H9 (cell line): ENCODE results near the gene OLR1. TPM values are rescaled to one million over a fixed set of nuclear protein-coding genes. Genes with fewer than 3 reads are reported as not detected.

Experiments
- DNase-seq: peaks from one replicate; pipeline ENCODE4 v3.0.0-alpha.2; 2017
- H2AFZ ChIP-seq: one replicate; pipeline ENCODE4 v1.6.1; 2013; ENCODE audit warnings: mild to moderate bottlenecking, low read length, control low read depth, moderate library complexity
- H2AK5ac ChIP-seq: 2 replicates; pipeline ENCODE4 v1.6.1; 2013; ENCODE audit warnings: low read length, control low read depth, mixed read lengths; ENCODE audit not compliant: insufficient read length
- H2BK120ac ChIP-seq: one replicate; pipeline ENCODE4 v1.6.1; 2013; ENCODE audit warnings: low read depth, mild to moderate bottlenecking, low read length, control low read depth, inconsistent platforms; ENCODE audit not compliant: poor library complexity, severe bottlenecking
- H2BK12ac ChIP-seq: 2 replicates; pipeline ENCODE4 v1.6.1; 2013; ENCODE audit warnings: low read length, control low read depth, mixed read lengths, low read depth; ENCODE audit not compliant: insufficient read length
- H2BK15ac ChIP-seq: 2 replicates; pipeline ENCODE4 v1.6.1; 2013; ENCODE audit warnings: low read depth, low read length, control low read depth
- H2BK20ac ChIP-seq: one replicate; pipeline ENCODE4 v1.6.1; 2013; ENCODE audit warnings: low read depth, mild to moderate bottlenecking, low read length, control low read depth, inconsistent platforms; ENCODE audit not compliant: poor library complexity, severe bottlenecking
- H2BK5ac ChIP-seq: 2 replicates; pipeline ENCODE4 v1.6.1; 2013; ENCODE audit warnings: low read length, control low read depth, mixed read lengths; ENCODE audit not compliant: insufficient read length
- H3K14ac ChIP-seq: 2 replicates; pipeline ENCODE4 v1.6.1; 2013; ENCODE audit warnings: low read length, control low read depth; ENCODE audit not compliant: insufficient read depth
- H3K18ac ChIP-seq: 2 replicates; pipeline ENCODE4 v1.6.1; 2013; ENCODE audit warnings: low read depth, mild to moderate bottlenecking, mixed read lengths, low read length, control low read depth; ENCODE audit not compliant: insufficient read length
- H3K23ac ChIP-seq: 2 replicates; pipeline ENCODE4 v1.6.1; 2013; ENCODE audit warnings: low read length, control low read depth, mixed read lengths, low read depth; ENCODE audit not compliant: insufficient read length
- H3K23me2 ChIP-seq: 2 replicates; pipeline ENCODE4 v1.6.1; 2013; ENCODE audit warnings: low read depth, mild to moderate bottlenecking, mixed read lengths, low read length, control low read depth; ENCODE audit not compliant: insufficient read length, poor library complexity, severe bottlenecking
- H3K27ac ChIP-seq: 2 replicates; pipeline ENCODE4 v1.5.1; 2013; ENCODE audit warnings: low read length, control low read depth, mixed read lengths, low read depth; ENCODE audit not compliant: insufficient read length
- H3K27me3 ChIP-seq: 2 replicates; pipeline ENCODE4 v1.6.1; 2013; ENCODE audit warnings: low read length, control low read depth, inconsistent platforms; ENCODE audit not compliant: insufficient read depth
- H3K4ac ChIP-seq: 2 replicates; pipeline ENCODE4 v1.6.1; 2013; ENCODE audit warnings: low read depth, mild to moderate bottlenecking, control low read depth, inconsistent platforms, low read length, moderate library complexity
- H3K4me1 ChIP-seq: 2 replicates; pipeline ENCODE4 v1.6.1; 2013; ENCODE audit warnings: low read length, control low read depth, inconsistent platforms; ENCODE audit not compliant: insufficient read depth
- H3K4me2 ChIP-seq: 2 replicates; pipeline ENCODE4 v1.6.1; 2013; ENCODE audit warnings: low read length, control low read depth, mixed read lengths; ENCODE audit not compliant: insufficient read length, insufficient read depth
- H3K56ac ChIP-seq: 2 replicates; pipeline ENCODE4 v1.6.1; 2013; ENCODE audit warnings: low read depth, mild to moderate bottlenecking, mixed read lengths, low read length, control low read depth; ENCODE audit not compliant: insufficient read length
- H3K79me1 ChIP-seq: 2 replicates; pipeline ENCODE4 v1.6.1; 2013; ENCODE audit warnings: low read depth, mild to moderate bottlenecking, moderate library complexity, low read length, control low read depth, inconsistent platforms; ENCODE audit not compliant: insufficient read depth, poor library complexity, severe bottlenecking
- H3K79me2 ChIP-seq: 2 replicates; pipeline ENCODE4 v1.6.1; 2013; ENCODE audit warnings: low read length, control low read depth, inconsistent platforms; ENCODE audit not compliant: insufficient read depth
- H3K9ac ChIP-seq: 2 replicates; pipeline ENCODE4 v1.6.1; 2013; ENCODE audit warnings: low read length, control low read depth, mixed read lengths; ENCODE audit not compliant: insufficient read length; ENCODE audit errors: extremely low read depth
- H3K9me3 ChIP-seq: one replicate; pipeline ENCODE4 v1.6.1; 2013; ENCODE audit warnings: low read depth, low read length, inconsistent platforms; ENCODE audit not compliant: control insufficient read depth
- H3T11ph ChIP-seq: one replicate; pipeline ENCODE4 v1.6.1; 2013; ENCODE audit warnings: mild to moderate bottlenecking, low read length, control low read depth, inconsistent platforms
- H4K20me1 ChIP-seq: one replicate; pipeline ENCODE4 v1.6.1; 2013; ENCODE audit not compliant: control insufficient read depth, insufficient read length, insufficient read depth
- H4K5ac ChIP-seq: 2 replicates; pipeline ENCODE4 v1.6.1; 2013; ENCODE audit warnings: low read depth, mild to moderate bottlenecking, mixed read lengths, low read length, control low read depth; ENCODE audit not compliant: insufficient read length
- H4K8ac ChIP-seq: replicated peaks from 2 replicates; pipeline ENCODE4 v1.6.1; 2013; ENCODE audit warnings: low read length, control low read depth, mixed read lengths, low read depth; ENCODE audit not compliant: insufficient read length
- H4K91ac ChIP-seq: 2 replicates; pipeline ENCODE4 v1.6.1; 2013; ENCODE audit warnings: low read depth, mild to moderate bottlenecking, moderate library complexity, mixed read lengths, low read length, control low read depth; ENCODE audit not compliant: insufficient read length
- H3K27ac Mint-ChIP-seq, 3 experiments: 2 replicates in 2 of 3; 3 replicates in 1 of 3; pipeline ENCODE4 v1.8.0; 2020 to 2021; ENCODE audit warnings: mixed read lengths in 3 of 3, mild to moderate bottlenecking in 1 of 3, moderate library complexity in 1 of 3
- H3K27me3 Mint-ChIP-seq: 2 replicates; pipeline ENCODE4 v1.8.0; 2021; ENCODE audit warnings: low read depth, mild to moderate bottlenecking, moderate library complexity, mixed read lengths
- H3K36me3 Mint-ChIP-seq, 3 experiments: 2 replicates in 2 of 3; 3 replicates in 1 of 3; pipeline ENCODE4 v1.8.0; 2020 to 2021; ENCODE audit warnings: low read depth in 3 of 3, mixed read lengths in 3 of 3; ENCODE audit not compliant: insufficient read depth in 1 of 3
- H3K4me1 Mint-ChIP-seq, 2 experiments: 2 replicates each; pipeline ENCODE4 v1.8.0; 2020; ENCODE audit warnings: mixed read lengths in 2 of 2
- H3K4me3 Mint-ChIP-seq, 2 experiments: 2 replicates in 1 of 2; 3 replicates in 1 of 2; pipeline ENCODE4 v1.8.0; 2020 to 2021; ENCODE audit warnings: mild to moderate bottlenecking in 2 of 2, mixed read lengths in 2 of 2, moderate library complexity in 1 of 2
- H3K9me3 Mint-ChIP-seq, 2 experiments: 2 replicates in 1 of 2; 3 replicates in 1 of 2; pipeline ENCODE4 v1.8.0; 2020; ENCODE audit warnings: mild to moderate bottlenecking in 2 of 2, mixed read lengths in 2 of 2, moderate library complexity in 1 of 2
- CTCF ChIP-seq: fragments of 200-600 bp; sonication (generic); conservative IDR thresholded peaks from 3 replicates; pipeline ENCODE4 v1.8.0; 2021; ENCODE audit warnings: antibody characterized with exemption, mild to moderate bottlenecking
- WGBS: extraction: QIAGEN DNeasy Blood & Tissue Kit; methylation state at CpG from one replicate; pipeline ENCODE4 v1.1.7; 2013; ENCODE audit warnings: missing lambda C conversion rate, low lambda C conversion rate, mixed read lengths; ENCODE audit not compliant: insufficient read length; ENCODE audit errors: extremely low coverage; 5-methylcytosine and 5-hydroxymethylcytosine counted together
- total RNA-seq: library from RNA; stranded (reverse); gene quantifications from 2 replicates; pipeline ENCODE4 v1.2.1, GENCODE V29; 2021

OLR1 gene
- total RNA-seq, 1 experiment from 2014 or later = not detected

DNA sequence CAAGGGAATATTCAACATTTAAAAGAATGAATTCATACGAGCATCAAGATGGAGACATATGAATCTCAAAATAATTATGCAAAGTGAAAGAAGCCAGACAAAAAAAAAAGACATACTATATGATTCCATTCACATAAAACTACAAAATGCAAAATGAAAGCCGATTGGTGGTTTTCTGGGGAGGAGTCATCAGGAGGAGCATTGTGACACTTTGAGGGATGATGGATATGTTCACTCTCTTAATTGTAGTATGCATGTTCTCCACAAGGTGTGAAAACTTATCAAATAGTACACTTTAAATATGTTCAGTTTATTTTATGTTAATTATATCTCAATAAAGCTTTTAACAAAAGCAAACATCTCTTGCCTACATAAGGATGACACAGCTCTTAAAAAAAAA lies 13.5 kb downstream of the OLR1 start:
- Histone ChIP-seq H3K18ac (no peak overlapping the region), H3K9me3 (no peaks in the 10 kb centered on the region), H3K4ac (no peak overlapping the region), H2AFZ (no peak overlapping the region), H3K14ac (no peak overlapping the region), H2BK120ac (no peak overlapping the region), H3T11ph (no peak overlapping the region), H3K23ac (no peak overlapping the region), H4K91ac (no peak overlapping the region), H2BK5ac (no peak overlapping the region), H3K4me2 (no peak overlapping the region), H2BK15ac (no peak overlapping the region), H2AK5ac (no peak overlapping the region), H3K79me1 (no peaks in the 10 kb centered on the region), H4K5ac (no peak overlapping the region), H3K56ac (no peak overlapping the region), H2BK12ac (no peak overlapping the region), H3K23me2 (peaks cover 7% of the 10 kb centered on the region), H3K4me1 (no peaks in the 10 kb centered on the region; the same call in 1 of the 2 replicates), H3K79me2 (no peaks in the 10 kb centered on the region), H4K20me1 (no peaks in the 10 kb centered on the region), H3K27me3 (no peaks in the 10 kb centered on the region), H2BK20ac (no peak overlapping the region), H3K27ac (no peak overlapping the region), H3K9ac (no peak overlapping the region), H4K8ac (no peak overlapping the region)
- WGBS = no CpG with 5 or more reads among the region's 2 CpGs
- TF ChIP-seq CTCF = 0 out of 3 replicates have a peak, but pooled peaks have one; percentile 16
- peaks cover 0 to 7% of the 10 kb centered on the region in 2 experiments; a peak in 3 of 4 replicates for H3K4me1 Mint-ChIP-seq
- no peaks in the 10 kb centered on the region for H3K9me3 Mint-ChIP-seq
- no peak overlapping the region for H3K4me3 Mint-ChIP-seq
- H3K27ac Mint-ChIP-seq = no peak overlapping the region
- no peaks in the 10 kb centered on the region; a peak in 1 of 7 replicates for H3K36me3 Mint-ChIP-seq
- no peak for DNase-seq
- H3K27me3 Mint-ChIP-seq = peaks cover 4% of the 10 kb centered on the region; the same call in 1 of the 2 replicates
